ENCODE data around the gene ZBTB42. TPM values are rescaled to one million over a fixed set of nuclear protein-coding genes. Genes with fewer than 3 reads are reported as not detected.
A peak's percentile ranks its signal among the peaks of the same experiment; 100 is the strongest.
"Not testable (repeated sequence)": the region's sequence is repeated elsewhere in the genome, so short reads cannot be mapped to it uniquely, and the experiment has no call there.

Gene ZBTB42
- total and polyA plus RNA-seq, 12 donors = 1.8 to 9.2 (median 5.9) TPM

- Histone ChIP-seq H3K4me3 (peak overlapping the region; percentile 41 to 82 (median 65)), H3K4me1 (peaks cover 0 to 25% (median 22%) of the 10 kb centered on the region in 9 donors), H3K27ac (peak overlapping the region in 3 of 10 donors; percentile 22 to 52 (median 23)), H3K36me3 (no peaks in the 10 kb centered on the region), H3K27me3 (peaks cover 0 to 27% (median 0%) of the 10 kb centered on the region in 7 donors), H3K9me3 (no peaks in the 10 kb centered on the region)
- intact Hi-C loops (cut with DNase I) = loop anchor here in 1 of 10 donors (1.0 kb wide), 1 partner anchor 56 kb away; no protein-coding TSS in a partner anchor
- TF ChIP-seq, protein P1, sequence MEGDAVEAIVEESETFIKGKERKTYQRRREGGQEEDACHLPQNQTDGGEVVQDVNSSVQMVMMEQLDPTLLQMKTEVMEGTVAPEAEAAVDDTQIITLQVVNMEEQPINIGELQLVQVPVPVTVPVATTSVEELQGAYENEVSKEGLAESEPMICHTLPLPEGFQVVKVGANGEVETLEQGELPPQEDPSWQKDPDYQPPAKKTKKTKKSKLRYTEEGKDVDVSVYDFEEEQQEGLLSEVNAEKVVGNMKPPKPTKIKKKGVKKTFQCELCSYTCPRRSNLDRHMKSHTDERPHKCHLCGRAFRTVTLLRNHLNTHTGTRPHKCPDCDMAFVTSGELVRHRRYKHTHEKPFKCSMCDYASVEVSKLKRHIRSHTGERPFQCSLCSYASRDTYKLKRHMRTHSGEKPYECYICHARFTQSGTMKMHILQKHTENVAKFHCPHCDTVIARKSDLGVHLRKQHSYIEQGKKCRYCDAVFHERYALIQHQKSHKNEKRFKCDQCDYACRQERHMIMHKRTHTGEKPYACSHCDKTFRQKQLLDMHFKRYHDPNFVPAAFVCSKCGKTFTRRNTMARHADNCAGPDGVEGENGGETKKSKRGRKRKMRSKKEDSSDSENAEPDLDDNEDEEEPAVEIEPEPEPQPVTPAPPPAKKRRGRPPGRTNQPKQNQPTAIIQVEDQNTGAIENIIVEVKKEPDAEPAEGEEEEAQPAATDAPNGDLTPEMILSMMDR (IDR thresholded peaks at IDR 0.05) = peak; percentile 9 to 53 (median 32)
- ATAC-seq = peak; percentile 3 to 50 (median 39)
- peak in 1 of 2 donors; percentile 24 for DNase-seq
- WGBS, 2 donors = 8 to 10% methylated on average over 39 of the region's 39 CpGs
Observed at GRCh38 chr14:104827177-104828055, 26.5 kb downstream of the ZBTB42 start.

DNA sequence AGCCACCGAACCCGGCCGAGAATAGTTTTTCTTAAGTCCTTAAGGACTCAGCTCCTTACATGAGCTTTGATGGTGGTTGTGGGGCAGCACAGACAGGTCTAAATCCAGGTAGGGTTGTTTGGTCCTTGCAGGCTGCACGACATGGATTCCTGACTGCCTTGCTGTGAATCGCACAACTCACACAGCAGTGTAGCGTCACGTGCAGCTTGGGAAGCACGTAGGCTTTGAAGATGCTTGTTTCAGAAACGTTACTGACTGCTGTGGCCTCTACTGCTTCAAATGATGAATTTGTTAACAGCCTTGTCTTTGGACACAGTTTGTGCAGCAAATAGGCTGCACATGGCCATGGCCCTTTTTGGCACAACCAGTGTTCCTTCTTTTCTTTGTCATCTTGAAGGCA, 29.9 kb downstream of the ZBTB42 start:
- Histone ChIP-seq H3K9me3 (no peaks in the 10 kb centered on the region), H3K27me3 (peaks cover 0 to 16% (median 0%) of the 10 kb centered on the region in 7 donors), H3K4me3 (no peak overlapping the region), H3K4me1 (peaks cover 0 to 20% (median 17%) of the 10 kb centered on the region in 9 donors), H3K27ac (no peak overlapping the region), H3K36me3 (no peaks in the 10 kb centered on the region)
- no peak for DNase-seq
- no peak for ATAC-seq
- TF ChIP-seq, protein P1 (IDR thresholded peaks at IDR 0.05) = no peak
- WGBS, 2 donors = 57% methylated on average over 9 of the region's 9 CpGs
- intact Hi-C loops (cut with DNase I) = no loop called here

DNA sequence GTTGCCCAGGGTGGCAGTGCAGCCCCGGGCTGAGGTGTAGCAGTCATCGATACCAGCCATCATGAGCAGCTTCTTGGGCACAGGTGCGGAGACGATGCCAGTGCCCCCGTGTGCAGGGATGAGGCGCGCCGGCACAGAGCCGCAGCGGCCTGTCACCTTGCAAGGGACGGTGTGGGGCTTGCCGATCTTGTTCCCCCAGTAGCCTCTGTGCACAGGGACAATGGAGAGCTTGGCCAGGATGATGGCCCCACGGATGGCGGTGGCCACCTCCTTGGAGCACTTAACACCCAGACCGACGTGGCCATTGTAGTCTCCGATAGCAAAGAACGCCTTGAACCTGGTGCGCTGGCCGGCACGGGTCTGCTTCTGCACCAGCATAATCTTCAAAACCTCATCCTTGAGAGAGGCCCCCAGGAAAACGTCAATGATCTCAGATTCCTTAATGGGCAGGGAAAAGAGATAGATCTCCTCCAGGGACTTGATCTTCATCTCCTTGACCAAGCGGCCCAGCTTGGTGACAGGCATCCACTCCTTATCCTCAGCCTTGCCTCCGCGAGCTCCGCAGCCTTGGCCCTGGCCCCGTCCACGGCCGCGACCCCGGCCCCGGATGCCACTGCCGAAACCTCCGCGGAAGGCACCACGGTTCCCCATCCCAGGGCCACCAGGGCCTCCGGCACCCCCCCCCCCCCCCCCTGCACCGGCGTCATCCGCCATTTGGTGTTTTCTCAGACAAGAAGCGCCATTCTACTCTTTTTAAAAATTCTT, 35.5 kb downstream of the ZBTB42 start:
- WGBS, 2 donors = 93% methylated on average over 29 to 39 of the region's 41 CpGs
- intact Hi-C loops (cut with DNase I); H3K9me3 ChIP-seq; ATAC-seq; H3K27me3 ChIP-seq; DNase-seq; H3K4me1 ChIP-seq; H3K27ac ChIP-seq; H3K36me3 ChIP-seq; H3K4me3 ChIP-seq: not testable (repeated sequence)

DNA sequence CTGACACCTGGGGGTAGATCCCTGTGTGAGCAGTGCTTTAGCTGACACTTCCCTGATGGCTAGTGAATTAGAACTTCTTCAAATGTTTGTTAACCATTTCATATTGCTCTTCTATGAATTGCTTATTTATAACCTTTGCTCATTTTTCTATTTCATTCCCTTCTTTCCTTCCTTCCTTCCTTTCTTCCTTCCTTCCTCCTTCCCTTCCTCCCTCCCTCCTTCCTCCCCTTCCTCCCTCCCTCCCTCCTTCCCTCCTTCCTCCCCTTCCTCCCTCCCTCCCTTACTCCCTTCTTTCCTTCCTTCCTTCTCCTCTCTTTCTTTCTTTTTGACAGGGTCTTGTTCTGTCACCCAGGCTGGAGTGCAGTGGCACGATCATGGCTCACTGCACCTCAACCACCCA, 40.8 kb downstream of the ZBTB42 start:
- Histone ChIP-seq H3K36me3 (no peaks in the 10 kb centered on the region), H3K27me3 (peaks cover 2 to 59% (median 37%) of the 10 kb centered on the region in 7 donors), H3K4me3 (no peak overlapping the region), H3K4me1 (peaks cover 5 to 20% (median 17%) of the 10 kb centered on the region in 9 donors), H3K9me3 (no peaks in the 10 kb centered on the region), H3K27ac (no peak overlapping the region)
- no peak for DNase-seq
- intact Hi-C loops (cut with DNase I) = no loop called here
- WGBS, 2 donors = 44 to 66% methylated on average over 1 of the region's 1 CpG
- no peak for ATAC-seq
- TF ChIP-seq, protein P1 (IDR thresholded peaks at IDR 0.05) = no peak

Measured in heart right ventricle (tissue), 16 donors.